CD4-positive, alpha-beta T cell treated with Interleukin-21 for 1 hour (primary cell): ENCODE data around the gene COL21A1.
"Not testable (repeated sequence)": the region's sequence is repeated elsewhere in the genome, so short reads cannot be mapped to it uniquely, and the experiment has no call there.

Experiments
- DNase-seq: peaks from one replicate; pipeline ENCODE4 v3.0.0-alpha.2; 2020

COL21A1 gene

GRCh38 chr6:56041591-56041990, 205.8 kb downstream of the COL21A1 start:
- no peak for DNase-seq

DNA sequence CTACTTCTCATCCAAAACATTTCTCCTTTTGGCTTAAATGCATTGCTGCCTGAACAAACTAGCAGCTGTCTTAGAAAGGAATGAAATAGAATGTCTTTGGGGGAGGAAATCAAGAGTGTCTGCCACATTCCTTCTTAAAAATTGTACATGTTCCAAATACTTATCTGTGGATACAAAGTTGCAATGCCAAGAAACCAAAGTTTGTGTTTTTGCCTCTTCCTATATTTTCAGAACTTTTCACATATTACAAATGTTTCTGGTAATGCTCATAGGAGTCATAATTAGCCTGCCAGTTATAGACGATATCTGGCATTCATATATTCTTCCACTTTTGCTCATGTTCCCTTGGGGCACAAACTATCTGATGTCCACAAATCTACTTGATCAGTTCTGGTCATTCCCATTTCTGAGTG, 206.5 kb downstream of the COL21A1 start:
- DNase-seq, result no peak

DNA sequence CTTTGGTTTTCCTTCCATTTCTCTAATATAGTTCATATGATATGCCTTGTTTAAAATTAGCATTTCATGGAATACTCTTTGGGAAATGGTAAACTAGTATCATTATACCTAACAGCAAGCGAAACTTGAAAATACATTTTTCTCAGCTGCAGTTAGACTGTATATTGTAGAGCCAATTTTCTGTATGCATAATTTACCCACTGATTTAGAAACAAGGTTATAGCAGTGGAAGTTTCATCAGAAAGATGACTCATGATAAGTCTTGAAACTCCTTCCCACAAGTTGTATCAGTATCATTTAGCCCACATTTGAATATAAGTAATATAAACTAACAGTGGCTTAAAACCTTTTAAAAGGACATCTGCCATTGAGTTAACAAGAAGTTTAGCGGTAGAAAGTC, 207.2 kb downstream of the COL21A1 start:
- DNase-seq, result no peak

DNA sequence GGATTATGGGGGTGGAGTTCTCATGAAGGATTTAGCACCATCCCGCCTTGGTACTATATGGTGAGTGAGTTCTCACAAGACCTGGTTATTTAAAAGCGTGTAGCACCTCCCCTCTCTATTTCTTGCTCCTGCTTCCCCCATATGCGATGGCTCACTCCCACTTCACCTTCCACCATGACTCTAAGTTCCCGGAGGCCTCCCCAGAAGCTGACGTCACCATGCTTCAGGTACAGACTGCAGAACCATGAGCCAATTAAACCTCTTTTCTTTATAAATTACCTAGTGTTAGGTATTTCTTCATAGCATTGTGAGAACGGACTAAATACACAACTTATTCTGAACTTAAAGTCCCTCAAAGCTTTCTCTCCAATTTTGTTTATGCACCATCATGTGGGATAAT, 208.6 kb downstream of the COL21A1 start:
- DNase-seq, result no peak

DNA sequence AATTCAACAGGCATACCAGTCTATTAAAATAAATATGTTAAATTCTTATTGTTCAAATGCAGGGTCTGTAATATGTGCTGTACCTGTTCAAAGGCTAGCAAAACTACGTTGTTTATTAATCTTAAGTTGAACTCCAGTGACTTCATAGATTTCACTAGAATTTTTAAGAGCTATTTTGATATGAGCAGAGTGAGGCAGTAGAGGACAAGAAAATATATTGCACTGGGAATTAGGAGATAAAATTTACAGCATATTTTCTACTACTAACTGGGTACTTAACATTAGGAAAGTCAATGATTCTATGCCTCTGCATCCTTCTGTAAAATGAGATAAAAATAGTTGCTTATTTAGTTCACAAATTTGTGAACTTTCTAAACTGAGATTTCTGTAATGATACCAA, 209.8 kb downstream of the COL21A1 start:
- DNase-seq, result no peak

DNA sequence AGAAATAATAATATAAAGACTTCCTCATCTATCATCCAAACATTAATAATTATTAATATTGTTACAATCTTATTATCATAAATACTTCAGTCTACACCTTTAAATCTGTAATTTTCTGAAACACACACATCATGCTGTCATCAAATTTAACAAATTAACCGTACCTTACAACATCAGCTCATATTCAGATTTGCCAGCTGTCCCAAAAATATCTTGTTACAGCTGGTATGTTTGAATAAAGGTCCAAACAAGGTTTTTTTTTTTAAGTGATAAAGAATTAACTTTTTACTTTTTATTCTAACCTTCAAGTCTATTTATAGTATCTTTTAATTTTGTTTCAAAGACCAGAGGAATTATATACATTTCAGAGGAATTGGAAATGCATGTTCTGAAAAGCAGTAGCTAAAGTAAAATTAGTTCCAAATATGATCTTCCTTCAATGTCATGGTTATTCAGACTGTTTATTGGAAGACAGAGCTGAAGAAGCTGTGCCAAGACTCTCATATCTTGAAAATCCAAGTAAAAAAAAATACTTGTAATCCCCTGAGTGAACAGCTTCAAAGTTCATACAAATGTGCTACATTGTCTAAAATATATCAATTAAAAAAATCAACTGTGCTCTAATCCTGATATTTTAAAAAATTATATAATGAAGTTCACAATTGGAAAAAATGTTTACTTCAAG, 210.3 kb downstream of the COL21A1 start:
- DNase-seq, result no peak

GRCh38 chr6:56033401-56033800, 214.0 kb downstream of the COL21A1 start:
- no peak for DNase-seq

- no peak for DNase-seq
Observed at GRCh38 chr6:56032715-56033260, 214.6 kb downstream of the COL21A1 start.

DNA sequence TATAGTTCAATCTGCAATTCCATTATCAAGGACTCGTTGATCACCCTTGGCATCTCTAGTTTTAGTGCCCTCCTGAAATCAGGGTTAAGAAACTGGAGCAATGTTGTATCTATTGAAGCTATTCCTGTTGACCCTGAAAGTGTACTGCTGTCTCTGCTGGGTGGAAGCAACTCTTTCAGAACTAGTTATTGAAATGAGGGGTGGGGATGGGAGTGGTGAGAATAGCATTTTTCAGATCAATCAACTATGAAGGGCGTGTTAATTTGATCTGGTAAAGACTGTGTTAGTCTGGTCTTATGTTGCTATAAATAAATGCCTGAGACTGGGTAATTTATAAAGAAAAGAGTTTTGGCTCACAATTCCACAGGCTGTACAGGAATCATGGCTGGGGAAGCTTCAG, 219.5 kb downstream of the COL21A1 start:
- DNase-seq, result no peak

DNA sequence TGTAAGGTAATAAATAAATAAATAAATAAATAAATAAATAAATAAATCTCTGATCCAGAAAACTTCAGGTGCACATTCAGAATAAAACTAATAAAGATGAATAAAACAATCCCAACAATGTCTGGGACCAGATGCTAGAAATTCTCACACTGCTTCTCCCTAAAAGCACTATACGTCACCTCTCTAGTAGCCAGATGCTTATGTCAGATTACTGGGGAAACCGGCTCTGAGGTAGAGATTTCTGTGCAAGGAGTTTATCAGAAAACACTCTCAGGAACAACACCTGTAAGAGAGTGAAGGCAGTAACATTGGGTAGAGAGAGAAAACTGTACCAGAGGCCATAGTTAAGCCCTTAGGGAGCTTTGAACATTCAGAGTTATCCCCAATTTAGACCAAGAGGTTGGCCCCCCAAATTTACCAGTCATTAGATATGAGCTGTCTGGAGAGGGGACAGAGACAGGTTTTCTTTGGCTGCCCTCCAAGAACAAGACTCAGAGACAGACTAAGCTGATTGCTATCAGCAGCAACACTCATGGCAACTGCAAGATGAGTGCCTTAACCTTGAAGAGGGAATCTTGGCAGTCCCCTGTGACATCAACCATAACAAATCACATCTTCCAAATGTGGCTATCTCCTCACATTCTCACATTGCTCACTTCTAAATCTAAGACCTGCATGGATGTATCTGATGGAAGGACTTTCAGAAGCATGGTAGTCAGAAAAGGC, 220.8 kb downstream of the COL21A1 start:
- DNase-seq, result no peak

GRCh38 chr6:56025795-56026194, 221.6 kb downstream of the COL21A1 start:
- DNase-seq, result no peak

DNA sequence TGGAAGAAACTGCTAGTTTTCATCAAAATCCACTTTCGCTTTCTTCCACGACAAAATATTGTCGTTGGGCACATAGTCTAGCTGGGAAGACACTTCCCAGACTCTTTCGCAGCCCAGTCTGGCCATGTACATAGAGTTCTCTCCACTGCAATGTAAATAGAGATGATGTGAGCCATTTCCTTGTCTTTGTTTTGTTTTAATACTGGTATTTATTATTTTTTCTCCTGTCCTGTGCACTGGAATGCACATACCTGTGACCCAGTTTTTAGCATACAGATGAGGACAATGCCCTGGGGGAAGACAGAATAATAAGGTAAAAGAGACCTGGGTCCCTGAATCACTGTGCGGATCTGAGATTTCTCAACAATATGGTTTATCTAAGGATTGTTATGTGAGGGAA, 222.4 kb downstream of the COL21A1 start:
- no peak for DNase-seq

DNA sequence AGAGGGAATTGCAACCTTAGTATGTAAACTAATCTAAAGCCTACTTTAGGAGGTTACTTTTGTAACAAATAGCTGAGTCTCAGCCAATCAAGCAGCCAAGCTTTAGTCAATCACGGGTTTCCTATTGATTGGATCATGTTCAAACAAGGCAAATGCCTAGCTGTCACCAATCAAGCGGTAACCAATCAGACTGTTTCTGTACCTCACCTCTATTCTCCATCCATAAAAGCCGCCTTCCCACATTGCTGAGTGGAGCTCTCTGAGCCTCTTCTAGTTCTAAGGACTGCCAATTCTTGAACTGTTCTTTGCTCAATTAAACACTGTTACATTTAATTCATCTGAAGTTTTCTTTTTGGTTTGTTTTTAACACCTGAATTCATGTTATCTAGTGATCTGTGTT, 223.6 kb downstream of the COL21A1 start:
- no peak for DNase-seq

DNA sequence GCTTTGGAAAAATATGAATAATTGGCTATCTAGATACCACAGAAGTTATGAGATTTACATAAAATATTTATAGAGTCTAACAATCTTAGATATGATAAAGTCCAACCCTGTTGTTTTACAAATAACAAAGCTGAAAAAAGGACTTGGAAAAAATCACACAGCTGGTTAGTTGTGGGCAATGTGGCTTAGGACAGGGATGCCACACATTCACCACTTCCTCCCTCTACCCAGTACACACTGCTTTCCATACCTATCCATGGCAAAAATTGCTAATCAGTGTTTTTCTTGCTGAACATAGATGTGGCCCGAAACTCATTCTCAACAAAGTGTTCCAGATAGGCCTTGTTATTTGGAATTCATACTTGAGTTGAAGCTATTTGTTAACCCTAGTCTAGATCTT, 224.7 kb downstream of the COL21A1 start:
- DNase-seq, result no peak

DNA sequence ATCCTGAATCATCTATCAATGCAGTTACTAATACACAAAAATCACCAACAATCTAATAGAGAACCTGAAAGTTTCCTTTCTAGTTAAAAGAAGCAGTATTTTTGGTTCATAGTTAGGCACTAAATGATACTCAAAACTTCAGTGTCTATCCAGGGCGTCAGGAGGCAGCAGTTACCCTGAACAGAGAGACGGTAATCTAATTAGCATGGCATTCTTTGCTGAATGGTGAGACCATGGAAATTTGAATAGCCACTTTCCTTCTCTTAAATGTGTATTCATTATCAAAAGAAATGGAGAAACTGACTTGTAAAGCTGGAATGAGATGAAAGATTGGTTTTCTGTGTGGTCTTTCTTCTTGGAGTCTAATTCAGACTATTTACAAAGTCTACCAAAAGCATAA, 225.4 kb downstream of the COL21A1 start:
- DNase-seq, result no peak

DNA sequence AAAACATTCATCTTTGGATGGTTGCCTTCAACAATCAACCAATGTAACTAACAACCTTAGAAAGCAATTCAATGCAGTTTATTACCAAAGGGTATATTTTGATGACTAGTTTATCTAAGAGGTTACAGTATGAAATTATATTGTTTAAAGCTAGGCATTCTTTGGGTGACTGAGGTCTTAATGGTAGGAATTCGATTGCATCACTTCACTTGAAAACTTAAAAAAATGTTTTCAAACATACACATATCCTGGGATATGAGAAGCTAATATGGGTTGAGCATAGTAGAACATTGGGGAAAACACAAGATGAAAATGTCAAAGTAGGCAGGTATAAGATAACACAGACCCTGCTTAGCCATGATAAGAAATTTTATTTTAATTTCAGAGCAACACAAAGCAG, 227.4 kb downstream of the COL21A1 start:
- DNase-seq, result no peak

GRCh38 chr6:56017198-56017597, 230.2 kb downstream of the COL21A1 start:
- no peak for DNase-seq

GRCh38 chr6:56014039-56014438, 233.3 kb downstream of the COL21A1 start:
- not testable (repeated sequence) for DNase-seq

DNA sequence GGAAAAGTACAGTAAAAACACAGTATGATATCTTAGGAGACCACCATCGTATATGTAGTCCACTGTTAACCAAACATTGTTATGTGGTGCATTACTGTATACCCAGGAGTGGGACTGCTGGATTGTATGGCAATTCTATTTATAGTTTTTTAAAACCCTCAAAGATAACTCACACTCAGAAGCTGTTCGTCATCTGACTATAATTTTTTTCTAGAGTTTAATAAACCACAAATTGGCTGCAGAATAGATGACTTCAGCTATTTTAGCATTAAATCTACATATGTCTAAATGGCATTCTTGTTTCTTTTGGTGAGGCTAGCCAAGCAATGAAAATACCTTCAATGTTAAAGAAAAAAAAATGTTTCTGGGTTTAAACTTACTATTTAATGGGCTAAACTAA, 237.7 kb downstream of the COL21A1 start:
- DNase-seq, result no peak
